Stimulated activated CD8-positive, alpha-beta memory T cell treated with anti-CD3 and anti-CD28 coated beads, Interleukin-2, amount 100 ng/mL, for 1 hour (primary cell): ENCODE measurements around the gene MEOX2.

Source experiments
- DNase-seq, 2 donors: peaks; one replicate each; pipeline ENCODE4 v3.0.0-alpha.2; 2020; ENCODE audit warnings: low read depth in 2 of 2

Gene MEOX2

GRCh38 chr7:15610503-15610902 is 76.0 kb downstream of the MEOX2 start:
- DNase-seq: no peak

GRCh38 chr7:15609287-15609686 is 77.2 kb downstream of the MEOX2 start:
- DNase-seq: no peak

- DNase-seq: no peak
These were observed 78.8 kb downstream of the MEOX2 start for GRCh38 chr7:15607529-15608210.

- DNase-seq: no peak
These were observed 79.9 kb downstream of the MEOX2 start for GRCh38 chr7:15606561-15606960.

- DNase-seq: no peak
These were observed 82.3 kb downstream of the MEOX2 start for GRCh38 chr7:15604166-15604565.

- no peak for DNase-seq
These were observed 83.4 kb downstream of the MEOX2 start for GRCh38 chr7:15603124-15603523.

GRCh38 chr7:15602236-15602635 is 84.2 kb downstream of the MEOX2 start:
- DNase-seq: no peak

GRCh38 chr7:15601175-15601574 is 85.3 kb downstream of the MEOX2 start:
- no peak for DNase-seq

- no peak for DNase-seq
These were observed 86.2 kb downstream of the MEOX2 start for GRCh38 chr7:15600298-15600697.

GRCh38 chr7:15594461-15594860 is 92.0 kb downstream of the MEOX2 start:
- no peak for DNase-seq

- no peak for DNase-seq
These were observed 93.1 kb downstream of the MEOX2 start for GRCh38 chr7:15593382-15593781.

GRCh38 chr7:15586266-15586665 is 100.2 kb downstream of the MEOX2 start:
- DNase-seq: no peak

- no peak for DNase-seq
These were observed 101.9 kb downstream of the MEOX2 start for GRCh38 chr7:15584575-15584974.

- DNase-seq: no peak
These were observed 103.7 kb downstream of the MEOX2 start for GRCh38 chr7:15582773-15583172.

- DNase-seq: no peak
These were observed 105.0 kb downstream of the MEOX2 start for GRCh38 chr7:15581352-15581951.

GRCh38 chr7:15580604-15581351 is 105.7 kb downstream of the MEOX2 start:
- DNase-seq: no peak

GRCh38 chr7:15577600-15577999 is 108.9 kb downstream of the MEOX2 start:
- DNase-seq: no peak

- DNase-seq: no peak
These were observed 115.1 kb downstream of the MEOX2 start for GRCh38 chr7:15571301-15571878.

GRCh38 chr7:15567652-15568051 is 118.8 kb downstream of the MEOX2 start:
- no peak for DNase-seq

- DNase-seq: no peak
These were observed 119.4 kb downstream of the MEOX2 start for GRCh38 chr7:15567036-15567435.

- no peak for DNase-seq
These were observed 120.0 kb downstream of the MEOX2 start for GRCh38 chr7:15566476-15566875.

- DNase-seq: no peak
These were observed 124.6 kb downstream of the MEOX2 start, which contains the start of gene AGMO for GRCh38 chr7:15561835-15562234. TSS of gene AGMO (minus strand) at chr7:15562015.
